ENCODE measurements around the gene NEMP1.
A peak's percentile ranks its signal among the peaks of the same experiment; 100 is the strongest.
"Not testable (repeated sequence)": the region's sequence is repeated elsewhere in the genome, so short reads cannot be mapped to it uniquely, and the experiment has no call there.

Gene NEMP1

GRCh38 chr12:57078519-57079404 is at the start of gene NEMP1:
Gene NEMP1, minus strand, starts transcription at chr12:57078791. Its CDS starts 46 bp downstream, at chr12:57078745.
- peak; percentile 99 for DNase-seq

- DNase-seq, result peak; percentile 86
Observed at GRCh38 chr12:57127726-57128518, 49.3 kb upstream of the NEMP1 start, which contains the start of gene LRP1. Gene LRP1, plus strand, starts transcription at chr12:57128483. Its CDS starts 482 bp downstream, at chr12:57128965.

- no peak for DNase-seq
Observed at GRCh38 chr12:57127101-57127725, 48.6 kb upstream of the NEMP1 start.

GRCh38 chr12:57126561-57126960 is 48.0 kb upstream of the NEMP1 start:
- DNase-seq, result peak; percentile 27

GRCh38 chr12:57126061-57126460 is 47.5 kb upstream of the NEMP1 start:
- DNase-seq, result no peak

GRCh38 chr12:57124261-57124877 is 45.8 kb upstream of the NEMP1 start:
- DNase-seq, result peak; percentile 31

GRCh38 chr12:57123813-57124212 is 45.2 kb upstream of the NEMP1 start:
- no peak for DNase-seq

GRCh38 chr12:57120718-57121117 is 42.1 kb upstream of the NEMP1 start:
- not testable (repeated sequence) for DNase-seq

- no peak for DNase-seq
Observed at GRCh38 chr12:57119294-57120085, 40.9 kb upstream of the NEMP1 start.

- no peak for DNase-seq
Observed at GRCh38 chr12:57118711-57119271, 40.2 kb upstream of the NEMP1 start.

GRCh38 chr12:57116580-57117281 is 38.1 kb upstream of the NEMP1 start:
- no peak for DNase-seq

- DNase-seq, result no peak
Observed at GRCh38 chr12:57112492-57113294, 34.1 kb upstream of the NEMP1 start.

GRCh38 chr12:57111031-57111734 is 32.6 kb upstream of the NEMP1 start, which contains the start of gene STAT6:
Gene STAT6, minus strand, starts transcription at chr12:57111362. Its CDS starts 3,084 bp downstream, at chr12:57108278.
- no peak for DNase-seq

GRCh38 chr12:57110104-57111030 is 31.8 kb upstream of the NEMP1 start:
- no peak for DNase-seq

- DNase-seq, result no peak
Observed at GRCh38 chr12:57109207-57110103, 30.9 kb upstream of the NEMP1 start.

GRCh38 chr12:57107456-57108155 is 29.0 kb upstream of the NEMP1 start:
- no peak for DNase-seq
